OCI-LY3 (cell line): ENCODE data around the gene RBMS3.

ENCODE experiments used
- H2AFZ ChIP-seq: fragments of 200-600, 300-600 bp; shearing (Covaris generic); 2 replicates; pipeline ENCODE4 v1.6.0; 2014; ENCODE audit warnings: antibody characterized with exemption, low read depth, low read length
- H3K27ac ChIP-seq: fragments of 200-600, 300-600 bp; sonication (generic); 2 replicates; pipeline ENCODE4 v1.5.1; 2014; ENCODE audit warnings: mild to moderate bottlenecking, low read length, moderate library complexity, mixed read lengths
- H3K27me3 ChIP-seq: fragments of 200-600, 300-600 bp; sonication (generic); 2 replicates; pipeline ENCODE4 v1.6.1; 2014; ENCODE audit warnings: low read depth, low read length, mixed read lengths
- H3K36me3 ChIP-seq: fragments of 200-600, 300-600 bp; sonication (generic); replicated peaks from 2 replicates; pipeline ENCODE3; 2014; ENCODE audit warnings: low read depth, low read length, mixed read lengths
- H3K4me1 ChIP-seq: fragments of 300-600, 200-600 bp; sonication (generic); 2 replicates; pipeline ENCODE4 v1.6.1; 2014; ENCODE audit warnings: low read length, mixed read lengths
- H3K4me2 ChIP-seq: fragments of 200-600, 300-600 bp; sonication (generic); 2 replicates; pipeline ENCODE4 v1.6.1; 2014; ENCODE audit warnings: low read length, mixed read lengths
- H3K4me3 ChIP-seq: fragments of 300-600, 200-600 bp; sonication (generic); 2 replicates; pipeline ENCODE4 v1.5.1; 2014; ENCODE audit warnings: antibody characterized with exemption, mild to moderate bottlenecking, low read length, moderate library complexity
- H3K79me2 ChIP-seq: fragments of 300-600, 200-600 bp; shearing (Covaris generic); 2 replicates; pipeline ENCODE4 v1.6.1; 2014; ENCODE audit warnings: mild to moderate bottlenecking, low read length, mixed read lengths
- H3K9ac ChIP-seq: fragments of 300-600, 200-600 bp; shearing (Covaris generic); 2 replicates; pipeline ENCODE4 v1.6.0; 2014; ENCODE audit warnings: mild to moderate bottlenecking, low read length, moderate library complexity
- H3K9me3 ChIP-seq: fragments of 200-600, 300-600 bp; shearing (Covaris generic); 2 replicates; pipeline ENCODE4 v1.6.1; 2014; ENCODE audit warnings: low read length, mixed read lengths; ENCODE audit not compliant: insufficient read depth
- H4K20me1 ChIP-seq: fragments of 200-600, 300-600 bp; sonication (generic); 2 replicates; pipeline ENCODE4 v1.6.1; 2016; ENCODE audit warnings: low read length, mixed read lengths; ENCODE audit not compliant: insufficient read depth
- EZH2phosphoT487 ChIP-seq: fragments of 200-600 bp; shearing (Covaris generic); IDR thresholded peaks from 2 replicates; pipeline ENCODE4 v1.6.1; 2018; ENCODE audit warnings: antibody characterized with exemption, mixed run types, low read depth
- TF ChIP-seq, protein P1 (sequence below): fragments of 200-600, 300-600 bp; sonication (generic); IDR thresholded peaks from 2 replicates; pipeline ENCODE4 v1.5.1; 2014; ENCODE audit warnings: antibody characterized with exemption, low read length, low read depth

RBMS3 gene

DNA sequence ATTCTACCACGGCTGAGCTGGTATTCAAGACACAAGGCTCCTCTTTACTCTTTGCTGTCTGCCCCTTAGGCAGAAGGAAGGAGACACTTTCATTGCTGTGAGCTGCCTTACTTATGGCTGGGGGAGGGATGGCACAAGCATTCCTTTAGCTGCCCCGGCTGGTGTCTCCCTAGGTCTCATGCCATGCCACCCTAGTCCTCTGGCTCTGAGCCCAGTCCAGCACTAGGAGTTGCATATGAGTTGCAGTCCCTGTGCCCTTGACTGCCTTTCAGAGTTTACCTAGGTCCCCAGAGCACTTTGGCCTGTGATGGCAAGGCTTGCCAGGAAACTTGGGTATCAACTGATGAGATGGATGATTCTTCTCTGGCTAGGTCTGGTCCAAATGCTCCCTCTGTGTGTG lies 296.4 kb downstream of the RBMS3 start:
- Histone ChIP-seq H3K79me2 (no peaks in the 10 kb centered on the region), H2AFZ (no peak overlapping the region), H3K4me3 (no peak overlapping the region), H3K4me2 (no peak overlapping the region), H3K36me3 (no peaks in the 10 kb centered on the region), H3K27me3 (no peaks in the 10 kb centered on the region), H3K9me3 (no peaks in the 10 kb centered on the region), H3K4me1 (no peaks in the 10 kb centered on the region), H3K9ac (no peak overlapping the region), H4K20me1 (no peaks in the 10 kb centered on the region), H3K27ac (no peak overlapping the region)
- TF ChIP-seq EZH2phosphoT487: no peak
- TF ChIP-seq, protein P1, sequence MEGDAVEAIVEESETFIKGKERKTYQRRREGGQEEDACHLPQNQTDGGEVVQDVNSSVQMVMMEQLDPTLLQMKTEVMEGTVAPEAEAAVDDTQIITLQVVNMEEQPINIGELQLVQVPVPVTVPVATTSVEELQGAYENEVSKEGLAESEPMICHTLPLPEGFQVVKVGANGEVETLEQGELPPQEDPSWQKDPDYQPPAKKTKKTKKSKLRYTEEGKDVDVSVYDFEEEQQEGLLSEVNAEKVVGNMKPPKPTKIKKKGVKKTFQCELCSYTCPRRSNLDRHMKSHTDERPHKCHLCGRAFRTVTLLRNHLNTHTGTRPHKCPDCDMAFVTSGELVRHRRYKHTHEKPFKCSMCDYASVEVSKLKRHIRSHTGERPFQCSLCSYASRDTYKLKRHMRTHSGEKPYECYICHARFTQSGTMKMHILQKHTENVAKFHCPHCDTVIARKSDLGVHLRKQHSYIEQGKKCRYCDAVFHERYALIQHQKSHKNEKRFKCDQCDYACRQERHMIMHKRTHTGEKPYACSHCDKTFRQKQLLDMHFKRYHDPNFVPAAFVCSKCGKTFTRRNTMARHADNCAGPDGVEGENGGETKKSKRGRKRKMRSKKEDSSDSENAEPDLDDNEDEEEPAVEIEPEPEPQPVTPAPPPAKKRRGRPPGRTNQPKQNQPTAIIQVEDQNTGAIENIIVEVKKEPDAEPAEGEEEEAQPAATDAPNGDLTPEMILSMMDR: no peak

DNA sequence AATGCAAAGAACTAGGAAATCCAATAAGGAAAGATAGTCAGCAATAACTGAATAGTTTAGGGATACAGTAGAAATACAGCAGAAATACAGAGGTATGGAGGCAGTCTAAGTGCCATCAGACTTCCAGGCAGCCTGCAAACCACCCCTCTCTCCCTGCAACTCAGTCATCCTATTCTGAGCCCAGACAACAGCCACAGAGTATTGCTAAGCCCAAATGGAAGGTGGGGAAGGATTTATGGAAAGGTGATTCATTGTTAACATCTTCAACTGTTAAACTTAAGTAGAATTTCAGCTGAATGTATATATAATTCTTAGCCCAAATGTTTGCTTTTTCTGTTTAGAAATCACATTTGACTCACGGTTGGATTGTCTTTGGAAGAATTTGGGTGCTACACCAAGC lies 300.4 kb downstream of the RBMS3 start:
- Histone ChIP-seq H3K36me3 (no peaks in the 10 kb centered on the region), H3K9me3 (no peaks in the 10 kb centered on the region), H3K4me2 (no peak overlapping the region), H3K27ac (no peak overlapping the region), H4K20me1 (no peaks in the 10 kb centered on the region), H3K27me3 (no peaks in the 10 kb centered on the region), H3K79me2 (no peaks in the 10 kb centered on the region), H2AFZ (no peak overlapping the region), H3K9ac (no peak overlapping the region), H3K4me3 (no peak overlapping the region), H3K4me1 (peaks cover 9% of the 10 kb centered on the region)
- TF ChIP-seq, protein P1: no peak
- TF ChIP-seq EZH2phosphoT487: no peak

- Histone ChIP-seq H3K9ac (no peak overlapping the region), H2AFZ (no peak overlapping the region), H3K79me2 (no peaks in the 10 kb centered on the region), H3K36me3 (no peaks in the 10 kb centered on the region), H4K20me1 (no peaks in the 10 kb centered on the region), H3K9me3 (no peaks in the 10 kb centered on the region), H3K4me3 (no peak overlapping the region), H3K4me1 (peaks cover 9% of the 10 kb centered on the region), H3K27ac (no peak overlapping the region), H3K27me3 (no peaks in the 10 kb centered on the region), H3K4me2 (no peak overlapping the region)
- TF ChIP-seq, protein P1: no peak
- no peak for TF ChIP-seq EZH2phosphoT487
Measured at GRCh38 chr3:29582273-29582672, 301.4 kb downstream of the RBMS3 start.

DNA sequence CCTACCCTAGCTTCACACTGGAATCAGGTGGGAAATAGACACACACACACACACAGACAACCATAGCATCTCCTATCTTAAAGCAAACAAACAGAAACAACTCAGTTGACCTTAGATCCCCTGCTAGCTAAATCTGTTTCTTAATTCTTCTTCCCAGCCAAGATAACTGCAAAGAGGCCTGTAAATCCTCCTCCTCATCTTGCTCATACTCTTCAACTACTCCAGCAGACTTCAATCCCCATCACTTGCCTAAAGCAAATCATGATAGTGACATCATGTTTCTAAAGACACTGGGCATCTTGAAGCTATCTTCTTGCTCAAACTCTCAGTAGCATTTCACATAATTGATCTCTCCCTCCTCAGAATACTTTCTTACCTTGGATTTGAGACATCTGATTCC lies 303.0 kb downstream of the RBMS3 start:
- TF ChIP-seq EZH2phosphoT487: no peak
- TF ChIP-seq, protein P1: no peak
- Histone ChIP-seq H3K9ac (no peak overlapping the region), H3K27ac (no peak overlapping the region), H3K4me3 (no peak overlapping the region), H4K20me1 (no peaks in the 10 kb centered on the region), H3K27me3 (no peaks in the 10 kb centered on the region), H3K36me3 (no peaks in the 10 kb centered on the region), H3K79me2 (no peaks in the 10 kb centered on the region), H3K4me2 (no peak overlapping the region), H3K4me1 (peaks cover 9% of the 10 kb centered on the region), H3K9me3 (no peaks in the 10 kb centered on the region), H2AFZ (no peak overlapping the region)
